Inferior parietal cortex (tissue), 1 donor: ENCODE results near the gene RRP1B.
A peak's percentile ranks its signal among the peaks of the same experiment; 100 is the strongest.

ENCODE experiments used
- DNase-seq: peaks from one replicate; pipeline ENCODE4 v3.0.0-alpha.2; 2016; ENCODE audit errors: extremely low spot score

The RRP1B gene

GRCh38 chr21:43726686-43727518 is 67.5 kb downstream of the RRP1B start:
- no peak for DNase-seq

DNA sequence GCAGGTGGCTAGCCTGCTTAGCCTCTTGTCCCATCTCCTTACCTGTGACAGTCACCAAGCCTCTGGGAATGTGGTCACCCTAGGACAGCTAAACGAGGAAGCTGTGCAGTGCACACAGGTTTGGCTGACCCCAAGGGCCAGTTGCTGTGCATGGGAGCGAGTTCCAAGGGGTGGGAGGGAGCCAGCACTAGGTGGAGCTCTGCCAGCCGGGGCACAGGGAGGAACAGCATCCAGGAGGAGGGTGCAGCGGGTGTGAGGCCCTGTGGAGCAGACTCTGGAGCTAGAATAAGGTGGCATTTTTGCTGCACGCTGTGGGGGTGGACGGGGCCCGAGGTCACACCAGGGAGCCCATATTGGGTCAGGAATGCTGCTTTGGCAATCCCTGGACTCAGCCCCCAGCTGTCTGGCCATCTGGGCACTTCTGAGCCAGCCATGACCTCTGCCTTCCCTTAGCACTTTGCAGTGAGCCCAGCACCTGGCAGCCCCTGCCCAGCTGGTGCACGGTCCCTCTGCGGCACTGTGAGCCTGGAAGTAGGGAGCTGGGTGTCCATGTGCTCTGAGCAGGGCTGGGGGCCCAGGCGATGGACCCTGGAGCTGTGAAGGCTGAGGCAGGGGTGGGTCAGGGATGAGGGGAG is 68.3 kb downstream of the RRP1B start:
- DNase-seq: no peak

DNA sequence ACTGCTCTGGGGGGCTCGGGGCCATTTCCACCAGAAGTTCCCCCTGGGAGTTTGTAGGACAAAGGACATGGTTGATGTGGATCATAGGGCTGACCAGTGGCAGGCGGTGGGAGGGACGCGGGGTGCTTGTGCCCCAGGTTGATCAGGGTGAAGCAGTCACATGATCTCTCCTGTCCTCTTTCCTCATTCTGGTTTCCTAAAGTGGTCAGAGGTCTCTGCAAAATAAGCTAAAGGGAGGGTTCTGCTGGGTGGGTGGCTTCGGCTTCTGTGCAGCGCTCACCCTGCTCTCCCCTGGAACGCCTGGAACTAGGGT is 68.8 kb downstream of the RRP1B start:
- no peak for DNase-seq

DNA sequence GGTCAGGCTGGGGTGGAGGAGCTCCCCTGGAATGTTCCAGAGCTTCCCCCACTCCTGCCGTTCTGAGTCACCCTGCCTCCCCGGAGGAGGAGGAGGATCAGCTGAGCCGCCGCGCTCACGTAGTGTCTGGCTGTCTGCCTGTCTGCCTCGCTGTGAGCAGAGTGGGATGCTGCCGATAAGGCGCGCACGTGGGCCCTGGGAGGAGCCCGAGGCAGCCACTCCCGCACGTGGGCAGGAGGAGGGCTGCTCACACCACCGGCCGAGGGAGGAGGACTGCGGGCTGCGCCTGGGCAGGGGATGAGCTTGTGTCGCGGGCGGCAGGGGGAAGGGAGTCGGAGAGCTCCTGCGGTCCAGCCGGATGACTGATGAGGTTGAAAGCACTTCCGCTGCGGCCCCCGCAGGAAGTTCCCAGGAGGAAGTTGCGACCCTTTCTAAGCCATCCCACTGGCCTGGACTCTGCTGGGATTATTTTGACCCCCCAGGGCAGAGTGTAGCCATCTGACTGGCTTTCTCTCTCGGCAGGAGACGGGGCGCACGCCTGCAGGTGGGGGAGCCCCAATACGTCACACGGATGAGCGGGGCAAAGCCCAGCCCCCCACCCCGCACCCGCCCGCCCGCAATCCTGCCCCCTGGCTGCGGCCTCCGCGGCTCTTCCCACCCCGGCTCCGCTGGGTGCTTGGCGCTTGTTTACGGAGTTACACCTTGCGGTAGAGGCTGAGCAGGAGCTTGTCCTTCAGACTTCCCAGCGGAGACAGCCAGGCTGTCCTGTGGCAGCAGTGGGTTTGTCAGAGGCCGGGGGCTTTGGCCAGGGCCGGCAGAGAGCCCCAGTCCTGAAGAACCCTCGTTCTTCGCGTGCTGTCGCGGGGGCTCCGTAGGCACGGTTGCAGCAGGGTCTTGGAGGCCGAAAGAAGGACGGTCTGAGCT is 69.4 kb downstream of the RRP1B start:
- DNase-seq: peak; percentile 92

DNA sequence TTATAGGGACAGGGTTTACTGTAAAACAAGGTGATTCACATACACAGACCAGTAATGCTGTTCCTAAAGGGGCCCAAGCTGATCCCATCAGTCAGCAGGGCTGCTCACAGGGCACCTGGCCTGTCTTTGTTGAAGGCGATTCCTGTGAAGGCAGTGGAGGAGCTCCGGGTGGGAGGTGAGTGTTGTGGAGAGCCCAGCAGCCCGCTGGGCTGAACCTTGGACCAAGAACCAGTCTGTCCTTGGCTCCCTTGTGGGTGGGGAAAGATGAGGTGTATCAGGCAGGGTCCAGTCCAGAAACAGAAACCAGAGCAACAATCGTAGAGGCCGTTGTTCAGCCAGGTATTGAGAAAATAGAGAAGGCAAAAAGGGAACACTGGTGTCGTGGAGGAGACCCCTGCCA is 72.1 kb downstream of the RRP1B start:
- no peak for DNase-seq

- peak; percentile 43 for DNase-seq
These were observed 72.7 kb downstream of the RRP1B start for GRCh38 chr21:43731891-43732711.

DNA sequence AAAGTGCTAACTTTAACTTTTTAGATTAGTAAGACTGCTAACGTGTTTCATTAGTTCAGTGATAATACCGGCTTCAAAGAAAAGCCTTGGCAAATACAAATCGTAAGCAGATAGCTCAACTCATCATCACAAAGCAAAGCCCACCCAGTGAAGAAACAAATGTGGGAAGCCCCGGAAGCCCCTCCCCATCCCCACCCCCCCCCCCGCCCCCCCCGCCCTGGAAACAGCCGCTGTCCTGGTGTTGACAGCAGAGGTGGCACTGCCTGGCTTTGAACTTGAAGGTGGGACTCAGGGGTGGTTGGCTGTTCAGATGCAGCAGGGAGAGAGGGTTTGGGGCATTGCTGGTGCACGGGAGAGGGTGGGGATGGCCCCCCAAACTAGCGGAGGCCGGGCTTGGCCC is 73.7 kb downstream of the RRP1B start:
- no peak for DNase-seq

- DNase-seq: peak; percentile 33
These were observed 74.2 kb downstream of the RRP1B start for GRCh38 chr21:43733529-43734071.

DNA sequence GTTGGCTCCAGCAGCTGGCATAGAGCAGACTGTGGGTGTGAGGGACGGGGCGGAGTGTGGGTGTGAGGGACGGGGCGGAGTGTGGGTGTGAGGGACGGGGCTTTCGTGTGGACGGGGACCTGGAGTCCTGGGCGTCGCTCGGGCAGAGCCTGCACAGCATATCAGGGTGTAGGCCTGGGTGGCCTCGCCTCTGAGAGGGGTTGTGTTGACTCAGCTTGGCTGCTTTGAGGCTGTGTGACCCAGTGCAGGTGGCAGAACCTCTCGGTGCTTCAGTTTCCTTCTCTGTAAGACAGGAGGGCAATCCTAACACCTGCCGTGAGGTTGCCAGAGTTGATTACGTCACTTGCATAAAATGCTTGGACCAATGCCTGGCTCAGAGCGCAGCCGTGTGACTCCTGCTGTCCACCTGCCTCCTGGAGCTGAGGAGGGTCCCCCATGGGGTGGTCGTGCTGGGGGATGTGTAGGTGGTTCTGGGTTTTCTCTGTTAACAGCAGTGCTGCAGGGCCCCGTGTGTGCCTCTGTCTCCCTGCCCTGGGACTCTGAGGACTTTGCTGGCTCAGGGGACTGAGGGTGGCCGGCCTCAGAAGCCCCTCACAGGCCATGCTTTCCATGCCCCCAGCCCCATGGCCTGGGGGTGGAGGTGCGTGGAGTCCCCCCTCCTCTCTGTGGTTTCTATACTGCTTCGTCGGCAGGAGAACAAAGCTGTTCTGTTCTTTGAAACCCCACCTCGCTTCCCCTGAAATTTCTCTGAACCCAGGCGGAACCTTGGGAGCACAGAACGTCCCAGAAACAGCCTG is 75.0 kb downstream of the RRP1B start:
- no peak for DNase-seq

- DNase-seq: peak; percentile 31
These were observed 75.5 kb downstream of the RRP1B start for GRCh38 chr21:43734928-43735229.

DNA sequence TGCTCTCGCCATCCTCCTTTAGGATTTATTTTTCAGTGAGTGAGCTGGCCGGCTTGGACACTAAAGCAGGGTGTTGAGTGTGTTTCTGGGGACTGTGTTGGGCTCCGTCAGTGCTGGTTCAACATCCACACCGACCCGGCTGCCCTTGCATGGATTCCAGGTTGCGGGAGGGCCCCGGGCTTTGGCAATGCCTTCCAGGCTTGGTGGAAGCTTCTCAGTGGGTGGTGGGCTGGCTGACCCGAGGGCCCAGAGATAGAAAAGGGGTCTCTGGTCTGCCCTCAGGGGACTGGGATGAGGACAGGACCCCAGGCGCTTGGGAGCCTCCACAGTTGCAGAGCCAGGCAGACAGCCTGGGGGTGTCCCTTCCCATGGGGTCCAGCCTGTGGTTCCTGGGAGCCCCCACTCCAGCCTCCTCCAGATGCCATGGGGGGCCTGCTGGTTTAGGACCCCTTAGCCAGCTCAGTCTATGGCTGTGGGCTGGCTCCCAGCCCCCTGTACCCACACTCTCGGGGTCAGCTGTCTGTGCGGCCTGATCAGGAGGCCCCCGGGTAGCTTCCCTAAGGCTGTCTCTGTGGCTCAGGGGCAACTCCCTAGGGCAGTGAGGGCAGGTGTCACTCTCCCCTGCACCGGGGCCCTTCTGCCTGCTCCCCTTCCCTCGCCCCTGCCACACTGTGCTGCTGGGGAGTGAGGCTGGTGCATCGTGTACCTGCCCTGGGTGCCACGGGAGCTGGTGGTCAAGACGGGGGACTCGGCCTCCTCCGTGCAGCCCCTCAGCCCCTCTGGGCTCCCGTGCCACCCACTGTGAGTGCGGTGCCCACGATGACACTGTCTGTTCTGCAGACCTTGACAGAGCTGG is 76.1 kb downstream of the RRP1B start:
- no peak for DNase-seq

- no peak for DNase-seq
These were observed 77.0 kb downstream of the RRP1B start for GRCh38 chr21:43736224-43736883.

DNA sequence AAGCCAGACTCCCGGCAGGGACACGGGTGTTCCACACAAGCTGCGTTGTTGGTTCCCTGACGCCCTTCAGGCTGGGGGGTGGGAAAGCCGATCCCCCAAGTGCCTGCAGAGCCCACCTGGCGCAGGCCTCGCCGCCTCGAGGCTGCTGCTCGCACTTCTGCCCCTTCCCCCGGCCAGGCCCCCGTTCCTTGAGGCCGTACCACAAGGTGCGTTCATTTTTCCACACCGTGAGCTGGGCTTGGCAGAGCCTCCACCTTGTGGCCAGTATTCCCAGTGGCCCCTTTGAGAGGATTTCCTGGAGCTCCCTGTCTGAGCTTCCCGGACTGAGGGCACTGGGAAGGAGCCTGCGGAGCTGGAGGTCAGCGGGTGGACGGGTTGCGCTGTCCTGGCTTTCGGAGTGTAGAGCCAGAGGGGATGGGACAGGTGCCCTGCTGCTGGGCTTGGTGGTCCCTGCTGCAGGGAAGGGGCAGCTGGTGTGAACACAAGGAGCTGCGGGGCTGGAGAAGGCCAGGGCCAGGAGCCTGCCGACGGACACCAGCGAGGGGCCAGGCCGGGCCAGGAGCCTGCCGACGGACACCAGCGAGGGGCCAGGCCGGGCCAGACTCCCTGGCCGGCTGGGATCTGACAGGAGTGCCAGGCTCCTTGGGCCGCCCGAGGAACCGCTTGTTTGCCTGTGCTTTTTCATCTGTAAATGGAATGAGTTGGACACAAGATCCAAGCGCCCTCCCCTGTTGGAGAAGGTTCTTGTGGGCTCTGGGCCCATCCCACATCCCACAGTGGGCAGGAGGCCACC is 78.0 kb downstream of the RRP1B start:
- DNase-seq: no peak

DNA sequence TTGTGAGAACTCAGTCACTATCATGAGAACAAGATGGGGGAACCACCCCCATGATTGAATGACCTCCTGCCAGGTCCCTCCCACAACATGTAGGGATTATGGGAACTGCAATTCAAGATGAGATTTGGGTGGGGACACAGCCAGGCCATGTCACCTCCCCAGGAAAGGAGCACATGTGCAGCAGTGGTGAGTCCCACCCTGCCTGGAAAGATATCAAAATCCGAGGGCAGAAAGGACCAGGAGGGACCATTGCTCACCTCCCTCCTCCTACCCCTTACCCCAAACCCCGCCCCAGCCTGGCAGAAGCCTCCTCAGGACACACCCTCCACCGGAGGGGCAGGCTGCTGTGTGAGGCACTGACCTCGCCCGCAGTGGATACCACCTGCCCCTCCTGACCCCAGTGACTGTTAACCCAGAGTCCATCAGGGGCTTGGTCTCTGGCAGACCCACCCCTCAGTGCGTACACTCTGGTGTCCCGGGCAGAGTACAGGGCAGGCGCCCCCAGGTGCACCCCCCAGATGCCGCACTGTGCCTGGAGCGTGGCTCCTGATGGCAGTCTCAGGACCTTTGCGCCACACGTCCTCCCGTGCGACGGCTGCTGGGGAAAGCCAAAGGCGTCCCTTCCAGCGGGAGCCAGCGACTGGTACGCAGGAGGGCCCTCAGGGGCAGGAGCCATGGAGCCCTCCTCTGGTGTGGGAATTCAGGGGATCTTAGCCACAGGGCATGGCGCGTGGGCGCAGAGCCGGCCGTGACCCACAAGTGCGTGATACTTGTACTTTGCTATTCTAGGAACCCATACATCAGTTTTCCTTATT is 80.5 kb downstream of the RRP1B start:
- no peak for DNase-seq

- DNase-seq: peak; percentile 27
These were observed 81.3 kb downstream of the RRP1B start for GRCh38 chr21:43740497-43741156.

- DNase-seq: no peak
These were observed 82.2 kb downstream of the RRP1B start for GRCh38 chr21:43741423-43742096.
